Measurements from ENCODE around the gene TFAP2E.
"Not testable (repeated sequence)": the region's sequence is repeated elsewhere in the genome, so short reads cannot be mapped to it uniquely, and the experiment has no call there.

Gene TFAP2E

DNA sequence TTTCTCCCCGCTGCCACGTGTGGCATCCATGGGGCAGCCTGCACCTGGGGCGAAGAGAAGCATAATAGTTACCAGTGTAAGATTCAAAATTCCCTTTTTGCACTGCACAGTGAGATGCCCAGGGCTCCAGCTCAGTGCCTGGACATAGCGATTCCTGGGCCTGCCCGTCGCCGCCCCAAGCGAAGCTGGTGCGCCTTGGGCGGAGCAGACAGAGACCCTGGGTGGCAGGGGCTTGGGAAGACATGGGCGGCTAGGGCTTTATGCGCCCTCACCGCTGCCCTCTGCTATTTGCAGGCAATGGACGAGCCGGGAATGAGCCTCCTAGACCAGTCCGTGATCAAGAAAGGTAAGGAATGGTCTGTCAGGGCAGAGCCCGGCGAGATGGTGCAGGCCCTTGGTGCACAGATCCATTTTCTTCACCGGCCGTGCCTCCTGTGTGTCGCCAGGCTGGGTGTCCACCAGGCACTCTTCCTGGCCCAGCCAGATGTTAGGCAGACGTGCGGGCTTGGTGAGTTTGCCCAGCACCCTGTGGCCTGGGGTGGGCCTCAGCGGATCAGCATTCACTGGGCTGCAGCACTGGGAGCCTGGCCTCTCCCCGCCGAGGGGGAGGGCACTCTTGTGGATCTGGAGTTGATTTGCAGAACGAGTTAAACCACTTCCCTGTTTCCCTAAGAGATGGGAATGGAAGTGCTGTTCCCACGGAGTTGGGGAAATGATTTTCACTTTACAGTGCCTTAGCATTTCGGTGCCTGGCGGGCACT, 1.7 kb downstream of the TFAP2E start:
- no peak for DNase-seq

- DNase-seq, result no peak
These were observed 2.4 kb downstream of the TFAP2E start for GRCh38 chr1:35575416-35575958.

DNA sequence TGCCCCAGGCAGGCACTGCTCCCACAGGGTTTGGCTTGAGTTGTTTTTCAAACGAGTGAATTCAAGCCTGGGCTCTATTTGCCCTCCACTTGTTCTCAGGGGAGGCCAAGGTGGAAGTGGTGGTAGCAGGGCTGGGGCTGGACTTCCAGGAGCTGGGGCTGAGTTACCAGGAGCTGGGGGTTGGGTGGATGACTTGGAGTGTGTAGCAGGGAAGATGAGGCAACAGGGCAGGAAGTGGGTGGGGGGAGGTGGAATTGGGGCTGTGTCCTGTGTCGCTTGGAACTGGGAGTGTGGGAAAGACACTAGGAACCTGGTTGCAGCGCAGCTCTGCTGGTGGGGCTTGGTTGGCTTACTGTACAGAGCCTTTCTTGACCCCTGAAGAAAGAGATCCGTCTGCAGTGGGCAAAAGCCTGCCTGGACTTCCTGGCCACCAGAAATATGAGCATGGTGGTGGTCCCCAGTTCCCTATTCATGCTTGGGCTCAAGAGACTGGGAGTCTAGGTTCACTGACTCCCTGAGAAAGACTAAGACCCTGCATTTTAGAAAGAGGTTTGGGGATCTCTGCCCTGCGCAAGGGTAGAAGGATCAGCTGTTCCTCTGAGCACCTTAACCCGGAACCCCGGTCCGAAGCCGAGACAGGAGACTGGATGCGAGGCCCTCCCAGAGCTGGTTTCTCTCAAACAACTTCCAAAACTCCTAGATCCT, 3.1 kb downstream of the TFAP2E start:
- no peak for DNase-seq

GRCh38 chr1:35576766-35577070, 3.6 kb downstream of the TFAP2E start:
- not testable (repeated sequence) for DNase-seq

- DNase-seq, result peak; percentile 73
These were observed 4.2 kb downstream of the TFAP2E start for GRCh38 chr1:35577071-35577998.

- no peak for DNase-seq
These were observed 7.9 kb downstream of the TFAP2E start for GRCh38 chr1:35580949-35581388.

GRCh38 chr1:35581621-35582020, 8.5 kb downstream of the TFAP2E start:
- not testable (repeated sequence) for DNase-seq

DNA sequence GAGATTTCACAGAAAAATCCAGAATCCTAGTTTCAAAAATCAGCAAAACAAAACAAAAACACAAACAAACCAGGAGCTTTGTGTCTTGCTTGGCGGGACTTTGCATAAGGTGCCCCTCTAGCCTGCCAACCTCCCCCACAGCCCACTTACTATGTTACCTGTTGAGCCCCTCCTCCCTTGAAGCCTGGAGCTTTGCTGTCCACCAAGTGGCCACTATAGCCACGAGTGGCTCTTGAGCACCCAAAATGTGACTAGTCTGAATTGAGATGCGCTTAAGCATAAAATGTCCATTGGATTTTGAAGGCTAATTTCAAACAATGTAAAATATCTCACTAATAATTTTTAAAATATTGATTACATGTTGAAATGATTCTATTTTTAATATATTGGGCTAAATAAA, 12.2 kb downstream of the TFAP2E start:
- DNase-seq, result no peak

DNA sequence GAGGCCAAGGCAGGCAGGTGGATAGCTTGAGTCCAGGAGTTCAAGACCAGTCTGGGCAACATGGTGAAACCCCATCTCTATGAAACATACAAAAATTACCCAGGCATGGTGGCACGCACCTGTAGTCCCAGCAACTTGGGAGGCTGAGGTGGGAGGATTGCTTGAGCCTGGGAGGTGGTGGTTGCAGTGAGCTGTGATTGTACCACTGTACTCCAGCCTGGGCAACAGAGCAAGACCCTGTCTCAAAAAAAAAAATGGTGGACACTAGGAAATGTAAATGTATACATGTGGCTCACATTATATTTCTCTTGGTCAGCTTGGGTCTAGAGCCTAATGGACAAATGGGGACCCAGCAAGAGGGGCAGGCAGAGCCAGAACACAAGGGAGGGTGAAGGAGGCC, 12.7 kb downstream of the TFAP2E start:
- DNase-seq, result not testable (repeated sequence)

GRCh38 chr1:35586808-35587207, 13.7 kb downstream of the TFAP2E start:
- no peak for DNase-seq

GRCh38 chr1:35587736-35588135, 14.6 kb downstream of the TFAP2E start:
- no peak for DNase-seq

- no peak for DNase-seq
These were observed 15.2 kb downstream of the TFAP2E start for GRCh38 chr1:35588197-35588910.

- no peak for DNase-seq
These were observed 16.7 kb downstream of the TFAP2E start for GRCh38 chr1:35589516-35590427.

- no peak for DNase-seq
These were observed 17.4 kb downstream of the TFAP2E start for GRCh38 chr1:35590476-35591040.

DNA sequence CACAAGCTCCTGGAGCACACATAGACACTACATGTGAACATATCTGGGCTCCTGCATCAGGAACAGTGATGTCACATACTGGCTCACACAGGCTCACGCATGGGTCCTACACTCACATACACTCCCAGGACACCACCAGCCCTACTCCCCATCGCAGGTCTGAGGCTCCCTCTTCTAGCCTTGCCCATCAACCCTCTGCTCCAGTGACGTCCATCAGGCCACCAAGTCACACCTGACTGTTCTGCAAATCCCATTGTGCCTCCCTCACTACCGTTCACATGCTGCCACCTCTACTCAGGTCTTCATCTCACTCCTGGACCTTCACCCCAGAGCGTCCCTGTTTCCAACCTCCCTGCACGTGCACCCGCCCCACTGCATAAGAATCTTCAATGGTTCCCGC, 18.1 kb downstream of the TFAP2E start:
- DNase-seq, result no peak

DNA sequence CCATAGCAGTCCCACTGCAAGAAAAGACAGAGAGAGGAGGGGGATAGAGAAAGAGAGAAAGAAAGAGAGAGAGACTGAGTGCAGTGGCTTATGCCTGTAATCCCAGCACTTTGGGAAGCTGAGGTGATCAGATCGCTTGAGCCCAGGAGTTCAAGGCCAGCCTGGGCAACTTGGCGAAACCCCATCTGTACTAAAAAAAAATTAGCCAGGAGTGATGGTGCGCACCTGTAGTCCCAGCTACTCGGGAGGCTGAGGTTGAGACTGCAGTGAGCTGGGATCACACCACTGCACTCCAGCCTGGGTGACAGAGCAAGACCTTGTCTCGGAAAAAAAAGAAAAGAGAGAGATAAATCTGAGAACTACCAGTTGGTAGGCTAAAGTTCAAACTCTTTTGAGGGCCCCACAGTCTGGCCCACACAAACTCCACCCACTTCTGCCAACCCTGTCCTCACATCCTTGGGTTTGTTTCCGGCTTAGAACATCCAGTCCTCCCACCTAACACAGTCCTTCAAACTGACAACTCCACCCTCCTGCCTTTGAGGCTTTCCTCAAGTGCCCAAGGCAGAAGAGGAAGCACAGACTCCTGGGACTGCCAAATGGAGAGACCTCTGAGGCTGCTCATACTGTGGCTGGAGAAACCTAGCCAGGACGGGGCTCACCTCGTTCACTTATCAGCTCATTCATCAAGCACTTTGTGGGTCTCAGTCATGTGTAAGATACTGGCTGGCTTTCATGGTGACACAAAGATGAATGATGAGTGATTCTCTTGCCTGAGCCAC, 20.1 kb downstream of the TFAP2E start:
- DNase-seq, result no peak

DNA sequence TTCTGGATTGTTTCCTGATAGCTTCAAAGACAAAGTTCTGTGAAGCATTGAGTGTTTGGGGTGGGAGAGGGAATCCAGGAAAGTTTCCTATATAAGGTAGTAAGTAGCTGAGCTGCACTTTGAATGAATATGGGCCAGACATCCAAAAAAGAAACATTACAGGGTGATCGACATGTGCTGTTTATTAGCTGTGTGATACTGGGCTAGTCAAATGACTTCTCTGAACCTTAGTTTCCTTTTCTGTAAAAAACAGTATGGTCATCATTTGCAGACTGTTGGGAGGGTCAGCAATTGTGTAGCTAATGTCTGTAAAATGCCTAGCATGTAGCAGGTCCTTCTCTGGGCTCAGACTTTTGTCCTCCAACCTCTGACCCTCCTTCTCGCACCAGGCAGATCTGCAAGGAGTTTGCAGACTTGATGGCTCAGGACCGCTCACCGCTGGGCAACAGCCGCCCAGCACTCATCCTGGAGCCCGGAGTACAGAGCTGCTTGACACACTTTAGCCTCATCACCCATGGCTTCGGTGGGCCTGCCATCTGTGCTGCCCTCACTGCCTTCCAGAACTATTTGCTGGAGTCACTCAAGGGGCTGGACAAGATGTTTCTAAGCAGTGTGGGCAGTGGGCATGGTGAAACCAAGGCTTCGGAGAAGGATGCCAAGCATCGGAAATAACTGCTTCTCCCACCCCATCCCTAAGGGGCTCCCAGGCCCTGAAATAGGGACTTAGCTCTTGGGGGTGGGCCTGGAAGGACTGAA, 21.1 kb downstream of the TFAP2E start:
- DNase-seq, result no peak

GRCh38 chr1:35595684-35596083, 22.6 kb downstream of the TFAP2E start:
- no peak for DNase-seq

GRCh38 chr1:35597870-35598269, 24.8 kb downstream of the TFAP2E start:
- DNase-seq, result no peak

Measured in CD4-positive, alpha-beta T cell treated with Interleukin-6 for 4 hours (primary cell).